SH-SY5Y (cell line): ENCODE results near the gene BACH1.

Experiments used
- GATA2 ChIP-seq: IDR thresholded peaks from 2 replicates; pipeline ENCODE4 v1.6.1; 2011; ENCODE audit warnings: mild to moderate bottlenecking, low read depth, low read length
- GATA3 ChIP-seq: IDR thresholded peaks from 2 replicates; pipeline ENCODE4 v1.6.1; 2011; ENCODE audit warnings: low read depth, mild to moderate bottlenecking, low read length, moderate library complexity

GRCh38 chr21:29377266-29377665 lies 78.5 kb downstream of the BACH1 start:
- no peak for TF ChIP-seq GATA2
- no peak for TF ChIP-seq GATA3
